HepG2 (cell line): ENCODE results near the gene C6orf136. TPM values are rescaled to one million over a fixed set of nuclear protein-coding genes. Genes with fewer than 3 reads are reported as not detected.

ENCODE experiments used
- AFF4 ChIP-seq: sonication (generic); formaldehyde crosslinking; IDR thresholded peaks from 2 replicates; pipeline ENCODE4 v1.4.0; 2020; ENCODE audit warnings: missing genetic modification reagents
- AKNA ChIP-seq: sonication (generic); formaldehyde crosslinking; IDR thresholded peaks from 2 replicates; pipeline ENCODE4 v1.4.0; 2020; ENCODE audit warnings: missing genetic modification reagents, borderline replicate concordance
- HBP1 ChIP-seq: IDR thresholded peaks from 2 replicates; pipeline ENCODE4 v1.6.1; 2016; ENCODE audit warnings: low read depth, control low read depth
- KDM2A ChIP-seq: sonication (generic); formaldehyde crosslinking; IDR thresholded peaks from 2 replicates; pipeline ENCODE4 v1.4.0; 2020; ENCODE audit warnings: low read depth, missing genetic modification reagents, borderline replicate concordance
- MBNL3 ChIP-seq: fragments of 250-450 bp; sonication (Bioruptor Pico); conservative IDR thresholded peaks from 2 replicates; pipeline ENCODE4 v1.8.0; 2022; ENCODE audit warnings: mild to moderate bottlenecking, inconsistent platforms
- NRL ChIP-seq: sonication (generic); formaldehyde crosslinking; IDR thresholded peaks from 2 replicates; pipeline ENCODE4 v1.5.0; 2020; ENCODE audit warnings: missing genetic modification reagents, mild to moderate bottlenecking, moderate library complexity, borderline replicate concordance
- SKI ChIP-seq: fragments of 450-650 bp; IDR thresholded peaks from one replicate; pipeline ENCODE4 v1.6.1; 2018; ENCODE audit warnings: mild to moderate bottlenecking; ENCODE audit not compliant: partially characterized antibody
- TFE3 ChIP-seq: IDR thresholded peaks from 2 replicates; pipeline ENCODE4 v1.6.1; 2016
- ZNF335 ChIP-seq: sonication (generic); formaldehyde crosslinking; IDR thresholded peaks from 2 replicates; pipeline ENCODE4 v1.4.0; 2020; ENCODE audit warnings: missing genetic modification reagents
- ZNF512B ChIP-seq: sonication (generic); formaldehyde crosslinking; IDR thresholded peaks from 2 replicates; pipeline ENCODE4 v1.5.1; 2020; ENCODE audit warnings: missing genetic modification reagents, mild to moderate bottlenecking, borderline replicate concordance
- ZNF543 ChIP-seq: sonication (generic); formaldehyde crosslinking; IDR thresholded peaks from 2 replicates; pipeline ENCODE4 v1.4.0; 2020; ENCODE audit warnings: mild to moderate bottlenecking, missing genetic modification reagents
- ZNF792 ChIP-seq: IDR thresholded peaks from 2 replicates; pipeline ENCODE4 v1.6.1; 2016
- ZSCAN21 ChIP-seq: sonication (generic); formaldehyde crosslinking; IDR thresholded peaks from 2 replicates; pipeline ENCODE4 v1.8.0; 2022; ENCODE audit warnings: mild to moderate bottlenecking, missing genetic modification reagents, moderate library complexity, borderline replicate concordance
- polyA plus RNA-seq, 8 experiments: library from polyadenylated mRNA; depleted of rRNA in 3 of 8; stranded (reverse) in 7 of 8; unstranded in 1 of 8; fragments of >200 nt; fragmentation: Illumina TruSeq in 4 of 8; extraction: Trizol in 4 of 8; gene quantifications; 2 replicates each; pipeline versions ENCODE4 v1.2.1 to v1.2.3, GENCODE V29; 2011 to 2016; ENCODE audit warnings: low read depth in 4 of 8, missing spikeins in 1 of 8, mixed read lengths in 1 of 8; ENCODE audit not compliant: insufficient read depth in 1 of 8
- total RNA-seq, 5 experiments: library from RNA; depleted of rRNA; stranded (reverse); fragments of >200 nt; fragmentation: Illumina TruSeq; extraction: Trizol; gene quantifications; 2 replicates each; pipeline ENCODE4 v1.2.3, GENCODE V29; 2016; ENCODE audit warnings: low read depth in 1 of 5

Gene C6orf136
- total and polyA plus RNA-seq, 2 of the 13 experiments (the other 11 are each of a cell fraction or from before 2014, with no cell fraction given): 12.0 to 26.2 TPM

GRCh38 chr6:30615219-30615957 is 31.5 kb upstream of the C6orf136 start (continued):
- TF ChIP-seq TFE3 (CRISPR knock-in tag) (no peak), ZSCAN21 (no peak), HBP1 (0 out of 2 replicates have a peak, but pooled peaks have one; percentile 5), ZNF792 (CRISPR knock-in tag) (0 out of 2 replicates have a peak, but pooled peaks have one; percentile 12), MBNL3 (CRISPR knock-in tag) (peak; percentile 86), AFF4 (CRISPR knock-in tag) (peak; percentile 90), AKNA (CRISPR knock-in tag) (no peak), ZNF512B (CRISPR knock-in tag) (0 out of 2 replicates have a peak, but pooled peaks have one; percentile 77), KDM2A (0 out of 2 replicates have a peak, but pooled peaks have one; percentile 19), SKI (no peak), ZNF335 (CRISPR knock-in tag) (peak; percentile 34; the same call in 1 of the 2 replicates), ZNF543 (peak; percentile 26; the same call in 1 of the 2 replicates), NRL (CRISPR knock-in tag) (no peak)
